Measurements from ENCODE around the gene RNF187. TPM values are rescaled to one million over a fixed set of nuclear protein-coding genes. Genes with fewer than 3 reads are reported as not detected.

Gene RNF187
- total RNA-seq, 1 experiment from 2014 or later: 63.4 TPM

DNA sequence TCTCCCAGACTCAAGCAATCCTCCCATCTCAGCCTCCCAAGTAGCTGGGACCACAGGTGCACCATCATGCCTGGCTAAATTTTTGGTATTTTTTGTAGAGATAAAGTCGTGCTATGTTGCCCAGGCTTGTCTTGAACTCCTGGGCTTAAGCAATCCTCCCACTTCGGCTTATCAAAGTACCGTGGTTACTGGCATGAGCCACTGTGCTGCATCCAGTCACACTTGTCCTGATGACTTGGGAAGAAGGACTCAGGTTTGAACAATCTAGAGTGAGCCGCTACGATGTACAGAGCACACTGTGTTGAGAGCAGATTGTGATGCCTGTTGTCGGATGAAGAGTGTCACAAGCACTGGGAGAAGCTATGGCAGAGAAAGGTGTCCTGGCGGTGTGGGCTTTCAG is 27.2 kb downstream of the RNF187 start:
- no peaks in the 10 kb centered on the region for H3K9me3 Mint-ChIP-seq
- H3K79me2 ChIP-seq (ENCODE audit: insufficient read depth, low read length): no peaks in the 10 kb centered on the region

More for the DNA sequence above, 27.2 kb downstream of the RNF187 start:
- H2BK5ac ChIP-seq (ENCODE audit: insufficient read length, low read length): no peak overlapping the region
- no peak overlapping the region for H3K27ac ChIP-seq (ENCODE audit: insufficient read length, low read depth, low read length)
- no peaks in the 10 kb centered on the region for H4K20me1 ChIP-seq (ENCODE audit: control insufficient read depth, insufficient read depth, insufficient read length)
- no peak overlapping the region for H3K18ac ChIP-seq (ENCODE audit: insufficient read length, low read depth, low read length)
- H4K8ac ChIP-seq (replicated peaks; ENCODE audit: insufficient read length, low read depth, low read length): no peak overlapping the region
- H3K79me1 ChIP-seq (ENCODE audit: insufficient read depth, low read depth, low read length, poor library complexity, severe bottlenecking): no peaks in the 10 kb centered on the region
- no CpG with 5 or more reads among the region's 7 CpGs for whole genome bisulfite sequencing (ENCODE audit: extremely low coverage, insufficient read length, low lambda C conversion rate)
- H3K27ac Mint-ChIP-seq: no peak overlapping the region
- H3K27me3 ChIP-seq (ENCODE audit: insufficient read depth, low read length): peaks cover 29% of the 10 kb centered on the region
- DNase-seq: no peak
- no peak overlapping the region for H3T11ph ChIP-seq (ENCODE audit: low read length)
- H3K9ac ChIP-seq (ENCODE audit: extremely low read depth, insufficient read length, low read length): no peak overlapping the region
- TF ChIP-seq, protein P1, sequence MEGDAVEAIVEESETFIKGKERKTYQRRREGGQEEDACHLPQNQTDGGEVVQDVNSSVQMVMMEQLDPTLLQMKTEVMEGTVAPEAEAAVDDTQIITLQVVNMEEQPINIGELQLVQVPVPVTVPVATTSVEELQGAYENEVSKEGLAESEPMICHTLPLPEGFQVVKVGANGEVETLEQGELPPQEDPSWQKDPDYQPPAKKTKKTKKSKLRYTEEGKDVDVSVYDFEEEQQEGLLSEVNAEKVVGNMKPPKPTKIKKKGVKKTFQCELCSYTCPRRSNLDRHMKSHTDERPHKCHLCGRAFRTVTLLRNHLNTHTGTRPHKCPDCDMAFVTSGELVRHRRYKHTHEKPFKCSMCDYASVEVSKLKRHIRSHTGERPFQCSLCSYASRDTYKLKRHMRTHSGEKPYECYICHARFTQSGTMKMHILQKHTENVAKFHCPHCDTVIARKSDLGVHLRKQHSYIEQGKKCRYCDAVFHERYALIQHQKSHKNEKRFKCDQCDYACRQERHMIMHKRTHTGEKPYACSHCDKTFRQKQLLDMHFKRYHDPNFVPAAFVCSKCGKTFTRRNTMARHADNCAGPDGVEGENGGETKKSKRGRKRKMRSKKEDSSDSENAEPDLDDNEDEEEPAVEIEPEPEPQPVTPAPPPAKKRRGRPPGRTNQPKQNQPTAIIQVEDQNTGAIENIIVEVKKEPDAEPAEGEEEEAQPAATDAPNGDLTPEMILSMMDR (conservative IDR thresholded peaks at IDR 0.05): no peak
- no peak overlapping the region for H2BK120ac ChIP-seq (ENCODE audit: low read depth, low read length, poor library complexity, severe bottlenecking)
- H3K56ac ChIP-seq (ENCODE audit: insufficient read length, low read depth, low read length): no peak overlapping the region
- H3K27me3 Mint-ChIP-seq (ENCODE audit: low read depth): peaks cover 97% of the 10 kb centered on the region
- H3K9me3 ChIP-seq (ENCODE audit: control insufficient read depth, low read depth, low read length): no peaks in the 10 kb centered on the region
- no peak overlapping the region for H3K23ac ChIP-seq (ENCODE audit: insufficient read length, low read depth, low read length)
- H3K23me2 ChIP-seq (ENCODE audit: insufficient read length, low read depth, low read length, poor library complexity, severe bottlenecking): no peaks in the 10 kb centered on the region
- no peak overlapping the region for H4K91ac ChIP-seq (ENCODE audit: insufficient read length, low read depth, low read length)
- H3K36me3 Mint-ChIP-seq (ENCODE audit: insufficient read depth in 1 of 3, low read depth in 3 of 3): no peaks in the 10 kb centered on the region
- no peaks in the 10 kb centered on the region for H3K4me1 Mint-ChIP-seq
- no peak overlapping the region for H3K14ac ChIP-seq (ENCODE audit: insufficient read depth, low read length)
- no peak overlapping the region for H2AK5ac ChIP-seq (ENCODE audit: insufficient read length, low read length)
- H4K5ac ChIP-seq (ENCODE audit: insufficient read length, low read depth, low read length): no peak overlapping the region
- H2BK20ac ChIP-seq (ENCODE audit: low read depth, low read length, poor library complexity, severe bottlenecking): no peak overlapping the region
- no peak overlapping the region for H3K4me2 ChIP-seq (ENCODE audit: insufficient read depth, insufficient read length, low read length)
- no peak overlapping the region for H3K4ac ChIP-seq (ENCODE audit: low read depth, low read length)
- no peak overlapping the region for H2AFZ ChIP-seq (ENCODE audit: low read length)
- H2BK12ac ChIP-seq (ENCODE audit: insufficient read length, low read depth, low read length): no peak overlapping the region
- no peaks in the 10 kb centered on the region for H3K4me1 ChIP-seq (ENCODE audit: insufficient read depth, low read length)
- no peak overlapping the region for H3K4me3 Mint-ChIP-seq
- no peak overlapping the region for H2BK15ac ChIP-seq (ENCODE audit: low read depth, low read length)

Measured in H9 (cell line).